ENCODE results near the gene TTC21B. TPM values are rescaled to one million over a fixed set of nuclear protein-coding genes. Genes with fewer than 3 reads are reported as not detected.

The TTC21B gene
- total and polyA plus RNA-seq, 7 experiments from 2014 or later: 9.2 to 38.9 (median 29.1) TPM

- CTCF ChIA-PET: no interaction called here
- H3K4me3 Mint-ChIP-seq: no peak overlapping the region
- H3K27me3 ChIP-seq (ENCODE audit: control insufficient read depth in 2 of 2, insufficient read depth in 2 of 2, low read length in 2 of 2): no peaks in the 10 kb centered on the region
- no peaks in the 10 kb centered on the region for H3K4me1 Mint-ChIP-seq
- no peak overlapping the region for H3K27ac ChIP-seq (ENCODE audit: low read depth, low read length)
- intact Hi-C loops (cut with micrococcal nuclease): no loop called here
- no peak overlapping the region for H3K4me3 ChIP-seq (ENCODE audit: low read length)
- H3K27ac Mint-ChIP-seq: no peak overlapping the region
- H3K36me3 Mint-ChIP-seq: peaks cover 0 to 28% (median 9%) of the 10 kb centered on the region in 5 donors
- no peaks in the 10 kb centered on the region for H3K9me3 Mint-ChIP-seq
- DNase-seq (no peak), ATAC-seq (no peak)
- no peaks in the 10 kb centered on the region for H3K36me3 ChIP-seq (ENCODE audit: control insufficient read depth in 2 of 3, insufficient read depth in 3 of 3, low read length in 3 of 3)
- H3K4me1 ChIP-seq (ENCODE audit: control insufficient read depth in 2 of 2, insufficient read depth in 2 of 2, low read length in 2 of 2): no peaks in the 10 kb centered on the region
- H3K27me3 Mint-ChIP-seq: no peaks in the 10 kb centered on the region
- POLR2A ChIA-PET: no interaction called here
- no peaks in the 10 kb centered on the region for H3K9me3 ChIP-seq (ENCODE audit: control insufficient read depth in 2 of 3, low read length in 3 of 3)
These were observed 110.2 kb downstream of the TTC21B start for GRCh38 chr2:165843351-165843750.

GRCh38 chr2:165840333-165840958 lies 113.1 kb downstream of the TTC21B start:
- no peak for DNase-seq
- no peak overlapping the region for H3K27ac Mint-ChIP-seq
- no peaks in the 10 kb centered on the region for H3K27me3 Mint-ChIP-seq
- no peak overlapping the region for H3K27ac ChIP-seq (ENCODE audit: low read depth, low read length)
- H3K4me1 Mint-ChIP-seq: no peaks in the 10 kb centered on the region
- H3K4me3 ChIP-seq (ENCODE audit: low read length): no peak overlapping the region
- no peak overlapping the region for H3K4me3 Mint-ChIP-seq
- no peaks in the 10 kb centered on the region for H3K9me3 Mint-ChIP-seq
- POLR2A ChIA-PET: no interaction called here
- CTCF ChIA-PET: interaction anchor here (0.6 kb wide), 1 partner anchor 15 kb away, joined by 3 read pairs; no protein-coding TSS in a partner anchor
- no peak for ATAC-seq
- intact Hi-C loops (cut with micrococcal nuclease): no loop called here
- H3K9me3 ChIP-seq (ENCODE audit: control insufficient read depth in 2 of 3, low read length in 3 of 3): no peaks in the 10 kb centered on the region
- H3K36me3 ChIP-seq (ENCODE audit: control insufficient read depth in 2 of 3, insufficient read depth in 3 of 3, low read length in 3 of 3): no peaks in the 10 kb centered on the region
- no peaks in the 10 kb centered on the region for H3K27me3 ChIP-seq (ENCODE audit: control insufficient read depth in 2 of 2, insufficient read depth in 2 of 2, low read length in 2 of 2)
- H3K4me1 ChIP-seq (ENCODE audit: control insufficient read depth in 2 of 2, insufficient read depth in 2 of 2, low read length in 2 of 2): no peaks in the 10 kb centered on the region
- H3K36me3 Mint-ChIP-seq: peaks cover 0 to 29% (median 9%) of the 10 kb centered on the region in 5 donors

GRCh38 chr2:165839610-165840009 lies 114.0 kb downstream of the TTC21B start:
- peaks cover 0 to 29% (median 9%) of the 10 kb centered on the region in 5 donors for H3K36me3 Mint-ChIP-seq
- H3K27ac Mint-ChIP-seq: no peak overlapping the region
- DNase-seq (no peak), ATAC-seq (no peak)
- CTCF ChIA-PET: interaction anchor here (0.6 kb wide), 1 partner anchor 16 kb away, joined by 3 read pairs; no protein-coding TSS in a partner anchor
- no peaks in the 10 kb centered on the region for H3K27me3 Mint-ChIP-seq
- Histone ChIP-seq H3K9me3 (ENCODE audit: control insufficient read depth in 2 of 3, low read length in 3 of 3) (no peaks in the 10 kb centered on the region), H3K27ac (ENCODE audit: low read depth, low read length) (no peak overlapping the region), H3K4me1 (ENCODE audit: control insufficient read depth in 2 of 2, insufficient read depth in 2 of 2, low read length in 2 of 2) (no peaks in the 10 kb centered on the region), H3K4me3 (ENCODE audit: low read length) (no peak overlapping the region), H3K36me3 (ENCODE audit: control insufficient read depth in 2 of 3, insufficient read depth in 3 of 3, low read length in 3 of 3) (no peaks in the 10 kb centered on the region), H3K27me3 (ENCODE audit: control insufficient read depth in 2 of 2, insufficient read depth in 2 of 2, low read length in 2 of 2) (no peaks in the 10 kb centered on the region)
- no peak overlapping the region for H3K4me3 Mint-ChIP-seq
- POLR2A ChIA-PET: no interaction called here
- no peaks in the 10 kb centered on the region for H3K4me1 Mint-ChIP-seq
- no peaks in the 10 kb centered on the region for H3K9me3 Mint-ChIP-seq
- intact Hi-C loops (cut with micrococcal nuclease): no loop called here

GRCh38 chr2:165837122-165837521 lies 116.5 kb downstream of the TTC21B start:
- ATAC-seq: no peak
- Histone ChIP-seq H3K4me3 (ENCODE audit: low read length) (no peak overlapping the region), H3K9me3 (ENCODE audit: control insufficient read depth in 2 of 3, low read length in 3 of 3) (no peaks in the 10 kb centered on the region), H3K27ac (ENCODE audit: low read depth, low read length) (no peak overlapping the region), H3K27me3 (ENCODE audit: control insufficient read depth in 2 of 2, insufficient read depth in 2 of 2, low read length in 2 of 2) (no peaks in the 10 kb centered on the region), H3K4me1 (ENCODE audit: control insufficient read depth in 2 of 2, insufficient read depth in 2 of 2, low read length in 2 of 2) (no peaks in the 10 kb centered on the region), H3K36me3 (ENCODE audit: control insufficient read depth in 2 of 3, insufficient read depth in 3 of 3, low read length in 3 of 3) (no peaks in the 10 kb centered on the region)
- no peaks in the 10 kb centered on the region for H3K27me3 Mint-ChIP-seq
- no peak overlapping the region for H3K4me3 Mint-ChIP-seq
- CTCF ChIA-PET: no interaction called here
- H3K27ac Mint-ChIP-seq: no peak overlapping the region
- POLR2A ChIA-PET: no interaction called here
- H3K36me3 Mint-ChIP-seq: peaks cover 0 to 21% (median 9%) of the 10 kb centered on the region in 5 donors
- H3K4me1 Mint-ChIP-seq: no peaks in the 10 kb centered on the region
- no peak for DNase-seq
- no peaks in the 10 kb centered on the region for H3K9me3 Mint-ChIP-seq
- intact Hi-C loops (cut with micrococcal nuclease): no loop called here

DNA sequence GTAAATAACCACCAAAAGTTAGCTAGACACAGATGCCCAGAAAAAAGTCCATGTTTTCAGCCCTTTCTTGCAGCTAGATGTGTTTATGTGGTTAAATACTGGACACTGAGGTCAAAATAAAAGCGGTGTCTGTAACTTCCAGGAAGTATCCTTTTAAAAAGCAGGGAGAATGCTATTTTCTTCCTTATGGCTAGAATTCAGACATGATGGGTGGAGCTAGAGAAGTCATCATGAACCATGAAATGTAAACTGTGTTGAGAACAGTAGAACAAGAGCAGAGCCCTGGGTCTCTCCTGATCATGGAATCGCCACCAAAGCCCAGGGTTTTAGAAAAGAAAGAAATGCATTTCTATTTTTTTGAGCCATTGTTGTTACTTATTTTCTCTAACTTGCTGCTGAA lies 118.2 kb downstream of the TTC21B start:
- POLR2A ChIA-PET: no interaction called here
- intact Hi-C loops (cut with micrococcal nuclease): no loop called here
- Histone ChIP-seq H3K4me3 (ENCODE audit: low read length) (no peak overlapping the region), H3K27ac (ENCODE audit: low read depth, low read length) (no peak overlapping the region), H3K4me1 (ENCODE audit: control insufficient read depth in 2 of 2, insufficient read depth in 2 of 2, low read length in 2 of 2) (no peaks in the 10 kb centered on the region), H3K9me3 (ENCODE audit: control insufficient read depth in 2 of 3, low read length in 3 of 3) (no peaks in the 10 kb centered on the region), H3K27me3 (ENCODE audit: control insufficient read depth in 2 of 2, insufficient read depth in 2 of 2, low read length in 2 of 2) (no peaks in the 10 kb centered on the region), H3K36me3 (ENCODE audit: control insufficient read depth in 2 of 3, insufficient read depth in 3 of 3, low read length in 3 of 3) (no peaks in the 10 kb centered on the region)
- Mint-ChIP-seq H3K9me3 (no peaks in the 10 kb centered on the region), H3K36me3 (peaks cover 0 to 17% (median 5%) of the 10 kb centered on the region in 5 donors), H3K4me1 (no peaks in the 10 kb centered on the region), H3K4me3 (no peak overlapping the region), H3K27me3 (no peaks in the 10 kb centered on the region), H3K27ac (no peak overlapping the region)
- CTCF ChIA-PET: no interaction called here
- ATAC-seq (no peak), DNase-seq (no peak)

DNA sequence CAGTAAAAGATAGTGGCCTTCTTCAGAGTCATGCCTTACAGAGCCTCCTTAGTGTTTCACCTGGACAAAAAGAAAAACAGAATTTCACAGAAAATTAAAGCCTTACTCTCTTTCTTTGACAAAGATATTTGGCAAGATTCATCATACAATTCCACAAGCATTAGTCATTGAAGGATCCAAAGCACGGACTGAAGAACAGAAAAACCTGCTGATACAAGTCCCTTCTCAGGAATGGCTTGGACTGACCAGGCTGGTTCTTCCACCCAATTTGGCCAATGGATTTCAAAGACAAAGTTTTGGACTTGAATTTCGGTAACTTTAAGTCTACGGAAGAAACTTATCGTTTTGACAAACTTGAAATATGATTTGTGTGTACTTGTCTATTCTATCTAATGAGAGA lies 120.4 kb downstream of the TTC21B start:
- Histone ChIP-seq H3K27ac (ENCODE audit: low read depth, low read length) (no peak overlapping the region), H3K4me3 (ENCODE audit: low read length) (no peak overlapping the region), H3K4me1 (ENCODE audit: control insufficient read depth in 2 of 2, insufficient read depth in 2 of 2, low read length in 2 of 2) (no peaks in the 10 kb centered on the region), H3K36me3 (ENCODE audit: control insufficient read depth in 2 of 3, insufficient read depth in 3 of 3, low read length in 3 of 3) (no peaks in the 10 kb centered on the region), H3K9me3 (ENCODE audit: control insufficient read depth in 2 of 3, low read length in 3 of 3) (no peaks in the 10 kb centered on the region), H3K27me3 (ENCODE audit: control insufficient read depth in 2 of 2, insufficient read depth in 2 of 2, low read length in 2 of 2) (no peaks in the 10 kb centered on the region)
- CTCF ChIA-PET: no interaction called here
- Mint-ChIP-seq H3K4me1 (no peaks in the 10 kb centered on the region), H3K9me3 (no peaks in the 10 kb centered on the region), H3K27me3 (no peaks in the 10 kb centered on the region), H3K27ac (no peak overlapping the region), H3K36me3 (peaks cover 0 to 13% (median 0%) of the 10 kb centered on the region in 5 donors), H3K4me3 (no peak overlapping the region)
- POLR2A ChIA-PET: no interaction called here
- DNase-seq (no peak), ATAC-seq (no peak)
- intact Hi-C loops (cut with micrococcal nuclease): no loop called here

DNA sequence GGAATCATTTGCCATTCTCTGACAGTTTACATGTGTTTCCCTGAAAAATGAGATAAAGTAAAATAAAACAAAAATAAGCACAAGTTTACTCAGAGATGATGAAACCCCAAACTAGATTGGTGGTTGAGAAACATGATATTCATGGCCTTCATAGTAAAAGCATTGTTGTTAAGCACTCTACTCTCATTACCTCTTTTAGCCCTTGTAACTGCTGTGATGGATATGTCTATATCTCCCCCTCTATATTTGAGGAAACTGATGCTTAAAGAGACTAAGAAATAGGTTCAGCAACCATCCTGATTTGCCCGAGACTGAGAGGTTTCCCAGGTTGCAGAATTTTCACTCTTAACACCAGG lies 125.7 kb downstream of the TTC21B start:
- peaks cover 4 to 25% (median 5%) of the 10 kb centered on the region in 5 donors for H3K27me3 Mint-ChIP-seq
- ATAC-seq: no peak
- no peaks in the 10 kb centered on the region for H3K9me3 Mint-ChIP-seq
- peaks cover 0 to 9% (median 0%) of the 10 kb centered on the region in 5 donors for H3K36me3 Mint-ChIP-seq
- no peaks in the 10 kb centered on the region for H3K4me1 ChIP-seq (ENCODE audit: control insufficient read depth in 2 of 2, insufficient read depth in 2 of 2, low read length in 2 of 2)
- no peaks in the 10 kb centered on the region for H3K36me3 ChIP-seq (ENCODE audit: control insufficient read depth in 2 of 3, insufficient read depth in 3 of 3, low read length in 3 of 3)
- intact Hi-C loops (cut with micrococcal nuclease): no loop called here
- no peak overlapping the region for H3K4me3 ChIP-seq (ENCODE audit: low read length)
- no peaks in the 10 kb centered on the region for H3K27me3 ChIP-seq (ENCODE audit: control insufficient read depth in 2 of 2, insufficient read depth in 2 of 2, low read length in 2 of 2)
- H3K27ac Mint-ChIP-seq: no peak overlapping the region
- H3K4me1 Mint-ChIP-seq: no peaks in the 10 kb centered on the region
- H3K27ac ChIP-seq (ENCODE audit: low read depth, low read length): no peak overlapping the region
- H3K9me3 ChIP-seq (ENCODE audit: control insufficient read depth in 2 of 3, low read length in 3 of 3): no peaks in the 10 kb centered on the region
- H3K4me3 Mint-ChIP-seq: no peak overlapping the region
- DNase-seq: no peak
- ChIA-PET POLR2A (no interaction called here), CTCF (no interaction called here)
